ENCODE measurements around the gene TMEM174. TPM values are rescaled to one million over a fixed set of nuclear protein-coding genes. Genes with fewer than 3 reads are reported as not detected.

Gene TMEM174
- total RNA-seq, 1 donor from 2014 or later, result not detected

DNA sequence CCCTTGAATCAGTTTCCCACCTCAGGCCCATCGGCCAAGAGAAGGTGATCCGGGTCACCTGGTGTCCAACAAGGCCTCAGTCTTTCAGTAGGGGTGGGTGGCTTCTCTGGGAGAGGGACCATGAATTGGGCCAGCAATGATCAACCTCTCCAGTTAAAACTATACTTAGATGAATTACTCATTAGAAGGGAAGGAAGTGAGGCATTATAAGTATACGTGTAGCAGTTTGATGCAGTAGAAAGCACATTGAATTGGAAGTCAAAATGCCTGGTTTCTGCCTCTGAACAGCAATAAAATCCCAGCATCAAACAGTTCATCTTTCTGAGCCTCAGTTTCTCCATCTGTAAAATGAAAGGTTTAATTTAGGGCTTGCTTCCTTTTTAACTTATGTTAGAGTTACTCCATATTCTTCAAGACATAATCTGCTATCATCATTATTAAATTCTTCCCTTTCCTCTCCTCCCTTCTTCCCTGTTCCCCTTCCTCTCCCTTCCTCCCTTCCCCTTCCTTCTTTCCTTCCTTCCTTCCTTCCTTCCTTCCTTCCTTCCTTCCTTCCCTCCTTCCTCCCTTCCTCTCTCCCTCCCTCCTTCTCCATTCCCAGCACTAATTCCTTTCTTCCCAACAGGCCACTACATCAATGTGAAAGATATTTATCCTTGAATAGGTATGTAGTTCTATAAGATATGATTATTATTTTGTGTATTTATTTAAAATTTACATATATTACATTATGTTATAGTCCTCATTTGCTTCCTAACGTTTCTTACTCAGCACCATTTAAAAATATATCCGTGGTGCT is 18.6 kb upstream of the TMEM174 start:
- TF ChIP-seq, protein P1, sequence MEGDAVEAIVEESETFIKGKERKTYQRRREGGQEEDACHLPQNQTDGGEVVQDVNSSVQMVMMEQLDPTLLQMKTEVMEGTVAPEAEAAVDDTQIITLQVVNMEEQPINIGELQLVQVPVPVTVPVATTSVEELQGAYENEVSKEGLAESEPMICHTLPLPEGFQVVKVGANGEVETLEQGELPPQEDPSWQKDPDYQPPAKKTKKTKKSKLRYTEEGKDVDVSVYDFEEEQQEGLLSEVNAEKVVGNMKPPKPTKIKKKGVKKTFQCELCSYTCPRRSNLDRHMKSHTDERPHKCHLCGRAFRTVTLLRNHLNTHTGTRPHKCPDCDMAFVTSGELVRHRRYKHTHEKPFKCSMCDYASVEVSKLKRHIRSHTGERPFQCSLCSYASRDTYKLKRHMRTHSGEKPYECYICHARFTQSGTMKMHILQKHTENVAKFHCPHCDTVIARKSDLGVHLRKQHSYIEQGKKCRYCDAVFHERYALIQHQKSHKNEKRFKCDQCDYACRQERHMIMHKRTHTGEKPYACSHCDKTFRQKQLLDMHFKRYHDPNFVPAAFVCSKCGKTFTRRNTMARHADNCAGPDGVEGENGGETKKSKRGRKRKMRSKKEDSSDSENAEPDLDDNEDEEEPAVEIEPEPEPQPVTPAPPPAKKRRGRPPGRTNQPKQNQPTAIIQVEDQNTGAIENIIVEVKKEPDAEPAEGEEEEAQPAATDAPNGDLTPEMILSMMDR (IDR thresholded peaks at IDR 0.05), result no peak
- intact Hi-C loops (cut with DNase I), result no loop called here

DNA sequence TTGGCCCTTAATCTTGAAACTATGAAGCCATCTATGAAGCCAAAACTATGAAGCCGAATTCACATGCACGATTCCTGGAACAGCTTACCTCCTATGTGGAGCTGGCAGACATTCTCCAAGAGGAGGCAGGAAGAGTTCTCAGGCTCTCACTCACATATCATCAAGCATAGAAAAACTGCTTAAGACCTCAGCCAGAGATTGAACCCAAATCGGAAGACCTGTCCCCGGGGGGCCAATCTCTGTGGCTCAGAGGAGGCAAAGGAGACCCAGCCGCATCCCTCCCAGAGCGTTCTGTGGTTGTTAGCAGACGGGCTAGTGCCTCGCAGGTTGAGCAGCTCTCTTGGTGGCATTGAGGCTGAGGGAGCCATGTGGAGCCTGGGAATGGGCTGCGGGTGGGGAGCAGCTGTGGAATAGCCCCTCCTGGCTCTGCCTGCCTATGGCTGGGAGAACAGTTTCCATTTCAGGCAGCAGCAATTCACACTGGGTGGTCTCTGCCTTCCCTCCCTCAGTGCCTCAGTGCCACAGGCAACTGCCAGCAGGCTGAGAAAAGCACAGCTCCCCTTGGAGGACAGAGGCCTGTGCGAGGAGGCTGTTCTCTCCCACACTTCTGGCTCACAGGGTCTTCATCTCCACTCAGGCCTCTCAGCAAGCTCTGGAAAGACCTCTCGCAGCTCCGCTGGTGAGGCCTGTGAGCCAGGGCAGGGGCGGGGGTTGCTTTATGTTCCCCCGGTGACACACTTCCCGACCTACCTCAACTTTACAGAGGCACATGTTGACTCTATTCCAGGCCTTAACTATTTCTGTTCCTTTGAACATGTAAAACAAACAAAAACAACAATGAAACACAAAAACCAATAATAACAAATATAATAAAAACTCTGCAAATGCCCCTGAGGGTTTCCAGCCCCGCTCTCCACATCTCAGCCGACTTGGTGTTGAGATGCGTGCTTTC is 17.4 kb upstream of the TMEM174 start:
- Histone ChIP-seq H3K9me3 (no peaks in the 10 kb centered on the region), H3K4me3 (no peak overlapping the region), H3K4me1 (no peaks in the 10 kb centered on the region), H3K27me3 (ENCODE audit: low read depth) (peaks cover 12% of the 10 kb centered on the region), H3K27ac (no peak overlapping the region), H3K36me3 (no peaks in the 10 kb centered on the region)
- intact Hi-C loops (cut with DNase I), result no loop called here
- ATAC-seq, result no peak
- TF ChIP-seq, protein P1 (IDR thresholded peaks at IDR 0.05), result no peak
- no peak for DNase-seq

More for the DNA sequence above, 18.6 kb upstream of the TMEM174 start:
- Histone ChIP-seq H3K9me3 (no peaks in the 10 kb centered on the region), H3K4me1 (no peaks in the 10 kb centered on the region), H3K27ac (no peak overlapping the region), H3K27me3 (ENCODE audit: low read depth) (peaks cover 12% of the 10 kb centered on the region), H3K36me3 (no peaks in the 10 kb centered on the region), H3K4me3 (no peak overlapping the region)
- DNase-seq (no peak), ATAC-seq (no peak)

DNA sequence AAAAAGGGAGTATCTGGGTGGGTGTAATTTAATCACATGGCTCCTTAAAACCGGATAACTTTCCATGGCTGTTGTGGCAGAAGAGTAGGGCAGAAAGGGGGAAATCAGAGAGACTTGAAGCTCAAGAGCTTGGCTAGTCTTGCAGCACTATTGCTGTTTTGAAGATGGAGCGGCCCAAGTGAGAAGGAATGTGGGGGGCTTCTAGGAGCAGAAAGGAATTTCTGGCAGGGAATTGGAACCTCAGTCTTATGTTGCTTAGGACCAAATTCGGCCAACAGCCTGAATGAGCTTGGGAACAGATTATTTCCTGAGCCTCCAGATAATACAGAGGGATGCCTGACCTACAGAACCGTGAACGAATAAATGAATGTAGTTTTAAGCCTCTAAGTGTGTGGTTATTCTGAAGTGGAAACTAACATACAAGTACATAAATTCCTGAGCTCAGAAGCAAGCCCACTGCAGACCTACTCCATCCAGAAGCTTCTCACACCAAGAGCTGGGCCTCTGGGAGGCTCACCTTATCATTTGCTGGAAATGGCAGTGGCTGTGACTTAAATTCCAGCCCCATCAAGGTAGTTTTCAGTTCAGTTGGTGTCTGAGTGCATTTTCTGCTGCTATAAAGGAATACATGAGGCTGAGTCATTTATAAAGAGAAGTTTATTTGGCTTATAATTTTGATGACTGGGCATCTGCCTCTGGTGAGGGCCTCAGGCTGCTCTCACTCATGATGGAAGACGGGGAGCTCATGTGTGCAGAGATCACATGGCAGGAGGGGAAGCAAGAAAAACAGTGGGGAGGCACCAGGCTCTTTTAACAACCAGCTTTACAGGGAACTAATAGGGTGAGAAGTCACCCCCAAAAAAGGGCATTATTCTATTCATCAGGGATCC is 15.3 kb upstream of the TMEM174 start:
- Histone ChIP-seq H3K4me1 (no peaks in the 10 kb centered on the region), H3K36me3 (no peaks in the 10 kb centered on the region), H3K4me3 (no peak overlapping the region), H3K27ac (no peak overlapping the region), H3K9me3 (no peaks in the 10 kb centered on the region), H3K27me3 (ENCODE audit: low read depth) (peaks cover 20% of the 10 kb centered on the region)
- TF ChIP-seq, protein P1 (IDR thresholded peaks at IDR 0.05), result no peak
- DNase-seq, result no peak
- intact Hi-C loops (cut with DNase I), result no loop called here
- no peak for ATAC-seq

DNA sequence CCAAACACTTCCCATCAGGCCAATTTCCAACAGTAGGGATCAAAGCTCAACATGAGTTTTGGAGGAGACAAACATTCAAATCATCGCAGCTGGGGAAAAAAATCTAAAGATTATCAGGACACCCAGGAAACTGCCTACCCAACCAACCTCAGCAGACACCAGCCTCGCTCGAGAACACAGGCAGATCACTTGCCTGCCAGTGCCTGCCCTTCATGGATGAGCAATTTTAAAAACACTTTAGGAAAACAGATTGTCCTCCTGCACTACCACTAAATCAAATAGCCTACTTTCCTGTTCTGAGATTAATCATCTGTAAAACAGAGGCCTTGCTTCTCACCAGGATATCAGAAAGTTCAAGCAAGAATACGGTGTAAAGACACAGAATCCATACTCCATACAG is 14.7 kb upstream of the TMEM174 start:
- intact Hi-C loops (cut with DNase I), result no loop called here
- Histone ChIP-seq H3K9me3 (no peaks in the 10 kb centered on the region), H3K4me3 (no peak overlapping the region), H3K4me1 (no peaks in the 10 kb centered on the region), H3K27ac (no peak overlapping the region), H3K27me3 (ENCODE audit: low read depth) (peaks cover 20% of the 10 kb centered on the region), H3K36me3 (no peaks in the 10 kb centered on the region)
- ATAC-seq (no peak), DNase-seq (no peak)
- TF ChIP-seq, protein P1 (IDR thresholded peaks at IDR 0.05), result no peak

DNA sequence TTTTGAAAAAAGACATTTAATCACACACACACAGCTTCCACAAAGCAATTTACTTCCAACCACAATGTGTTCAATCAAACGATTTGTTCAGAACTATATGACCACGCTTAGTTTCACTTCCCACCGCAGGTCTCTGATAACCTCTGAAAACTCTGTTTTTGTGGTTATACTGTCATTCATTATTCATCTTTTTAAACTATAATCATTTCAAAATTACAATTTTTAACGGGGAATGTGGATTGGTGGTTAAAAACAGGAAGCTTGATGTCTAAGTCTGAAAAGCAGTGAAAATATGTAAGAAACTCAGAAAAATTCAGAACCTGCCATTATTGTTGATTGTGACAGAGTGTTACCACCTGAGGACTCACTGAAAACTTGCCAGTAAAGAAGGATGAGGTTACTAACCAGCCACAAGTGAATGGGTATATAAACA is 12.7 kb upstream of the TMEM174 start:
- Histone ChIP-seq H3K27me3 (ENCODE audit: low read depth) (peaks cover 20% of the 10 kb centered on the region), H3K4me1 (no peaks in the 10 kb centered on the region), H3K36me3 (no peaks in the 10 kb centered on the region), H3K27ac (no peak overlapping the region), H3K9me3 (no peaks in the 10 kb centered on the region), H3K4me3 (no peak overlapping the region)
- intact Hi-C loops (cut with DNase I), result no loop called here
- TF ChIP-seq, protein P1 (IDR thresholded peaks at IDR 0.05), result no peak
- DNase-seq (no peak), ATAC-seq (no peak)
